D721Med (cell line): ENCODE data around the gene RALA.
A peak's percentile ranks its signal among the peaks of the same experiment; 100 is the strongest.
"Not testable (repeated sequence)": the region's sequence is repeated elsewhere in the genome, so short reads cannot be mapped to it uniquely, and the experiment has no call there.

Source experiments
- DNase-seq: peaks from one replicate; pipeline ENCODE4 v3.0.0; 2011; ENCODE audit warnings: low spot score; ENCODE audit not compliant: insufficient read length
- FAIRE-seq: peaks from 2 replicates; lab custom pipeline; 2011; peaks lifted over from hg19 to GRCh38; lab: Jason Lieb, UNC
- TF ChIP-seq, protein P1 (sequence below): IDR thresholded peaks from 2 replicates; pipeline ENCODE4 v1.5.1; 2012; ENCODE audit warnings: mild to moderate bottlenecking, control low read depth; ENCODE audit not compliant: insufficient read depth; ENCODE audit errors: missing control alignments

RALA gene

DNA sequence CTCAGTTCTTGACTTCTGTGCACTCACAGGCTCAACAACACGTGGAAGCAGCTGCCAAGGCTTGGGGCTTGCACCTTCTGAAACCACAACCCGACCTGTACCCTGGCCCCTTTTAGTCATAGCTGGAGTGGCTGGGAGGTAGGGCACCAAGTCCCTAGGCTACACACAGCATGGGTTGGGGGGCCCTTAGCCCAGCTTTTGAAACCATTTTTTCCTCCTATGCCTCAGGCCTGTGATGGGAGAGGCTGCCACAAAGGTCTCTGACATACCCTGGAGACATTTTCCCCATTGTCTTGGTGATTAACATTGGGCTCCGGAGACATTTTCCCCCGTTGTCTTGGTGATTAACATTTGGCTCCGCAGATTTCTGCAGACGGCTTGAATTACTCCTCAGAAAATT lies 38.6 kb downstream of the RALA start:
- no peak for FAIRE-seq
- DNase-seq: no peak
- TF ChIP-seq, protein P1, sequence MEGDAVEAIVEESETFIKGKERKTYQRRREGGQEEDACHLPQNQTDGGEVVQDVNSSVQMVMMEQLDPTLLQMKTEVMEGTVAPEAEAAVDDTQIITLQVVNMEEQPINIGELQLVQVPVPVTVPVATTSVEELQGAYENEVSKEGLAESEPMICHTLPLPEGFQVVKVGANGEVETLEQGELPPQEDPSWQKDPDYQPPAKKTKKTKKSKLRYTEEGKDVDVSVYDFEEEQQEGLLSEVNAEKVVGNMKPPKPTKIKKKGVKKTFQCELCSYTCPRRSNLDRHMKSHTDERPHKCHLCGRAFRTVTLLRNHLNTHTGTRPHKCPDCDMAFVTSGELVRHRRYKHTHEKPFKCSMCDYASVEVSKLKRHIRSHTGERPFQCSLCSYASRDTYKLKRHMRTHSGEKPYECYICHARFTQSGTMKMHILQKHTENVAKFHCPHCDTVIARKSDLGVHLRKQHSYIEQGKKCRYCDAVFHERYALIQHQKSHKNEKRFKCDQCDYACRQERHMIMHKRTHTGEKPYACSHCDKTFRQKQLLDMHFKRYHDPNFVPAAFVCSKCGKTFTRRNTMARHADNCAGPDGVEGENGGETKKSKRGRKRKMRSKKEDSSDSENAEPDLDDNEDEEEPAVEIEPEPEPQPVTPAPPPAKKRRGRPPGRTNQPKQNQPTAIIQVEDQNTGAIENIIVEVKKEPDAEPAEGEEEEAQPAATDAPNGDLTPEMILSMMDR: no peak

DNA sequence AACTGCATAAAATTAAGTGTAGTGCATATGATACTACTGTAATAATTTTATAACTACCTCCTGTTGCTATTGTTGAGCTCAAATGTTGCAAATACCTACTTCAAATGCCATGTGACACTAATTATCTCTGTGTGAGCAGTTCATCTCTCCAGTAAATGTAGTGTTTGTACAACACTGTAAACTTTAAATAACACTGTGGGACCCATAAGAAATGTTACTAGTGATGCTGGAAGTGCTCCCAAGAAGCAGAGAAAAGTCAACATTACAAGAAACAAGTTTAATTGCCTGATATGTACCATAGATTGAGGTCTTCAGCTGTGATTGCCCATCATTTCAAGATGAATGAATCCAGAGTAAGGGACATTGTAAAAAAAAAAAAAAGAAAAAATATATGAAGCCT lies 39.9 kb downstream of the RALA start:
- DNase-seq: no peak
- FAIRE-seq: peak; percentile 6
- TF ChIP-seq, protein P1: no peak

DNA sequence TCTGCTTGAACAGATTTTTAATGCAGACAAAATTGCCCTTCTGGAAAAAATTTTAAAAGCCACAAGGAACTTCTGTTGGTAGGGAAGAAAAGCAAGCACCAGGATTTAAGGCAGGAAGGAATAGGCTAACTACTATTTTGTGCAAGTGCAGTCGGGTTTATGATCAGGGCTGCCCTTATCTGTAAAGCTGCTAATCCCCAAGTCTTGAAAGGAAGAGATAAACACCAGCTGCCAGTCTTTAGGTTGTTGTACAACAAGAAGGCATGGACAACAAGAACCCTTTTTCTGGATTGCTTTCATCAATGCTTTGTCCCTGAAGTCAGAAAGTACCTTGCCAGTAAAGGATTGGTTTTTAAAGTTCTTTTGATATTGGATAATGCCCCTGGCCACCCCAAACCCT lies 40.7 kb downstream of the RALA start:
- TF ChIP-seq, protein P1: no peak
- DNase-seq (no peak), FAIRE-seq (peak; percentile 96)

DNA sequence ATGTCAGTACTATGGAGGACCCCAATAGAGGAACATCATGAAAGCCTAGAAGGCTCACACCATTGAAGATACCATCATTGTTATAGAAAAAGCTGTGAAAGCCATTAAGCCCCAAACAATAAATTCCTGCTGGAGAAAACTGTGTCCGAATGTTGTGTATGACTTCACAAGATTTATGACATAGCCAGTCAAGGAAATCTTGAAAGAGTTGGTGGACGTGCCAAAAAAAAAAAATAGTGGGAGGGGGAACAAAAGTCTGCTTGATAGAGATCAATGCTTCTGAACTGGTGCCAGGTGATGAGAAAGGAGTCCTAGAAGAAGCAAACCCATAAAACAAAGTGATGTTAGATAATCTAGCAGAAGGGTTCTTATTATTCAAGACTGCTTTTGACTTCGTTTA lies 41.2 kb downstream of the RALA start:
- peak; percentile 77 for FAIRE-seq
- DNase-seq: no peak
- TF ChIP-seq, protein P1: no peak

DNA sequence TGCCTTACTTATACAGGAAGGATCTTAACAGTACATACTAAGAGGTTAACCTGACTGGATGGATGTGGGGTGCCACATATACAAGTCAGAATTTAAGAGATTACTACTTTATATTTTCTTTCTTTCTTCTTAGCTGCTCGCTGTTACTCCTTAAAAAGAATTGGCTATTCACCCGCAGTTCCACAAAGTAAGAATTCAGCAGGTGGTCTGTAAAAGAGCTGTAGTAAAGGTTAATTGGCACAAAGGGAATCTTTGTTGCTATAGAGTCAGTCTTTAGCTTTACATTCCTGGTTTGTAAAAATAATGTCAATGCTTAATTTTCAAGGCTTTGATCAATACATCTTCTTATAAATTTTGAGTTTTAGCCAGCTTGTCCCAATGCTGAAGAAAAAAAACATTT lies 43.2 kb downstream of the RALA start:
- FAIRE-seq (no peak), DNase-seq (no peak)
- TF ChIP-seq, protein P1: no peak

DNA sequence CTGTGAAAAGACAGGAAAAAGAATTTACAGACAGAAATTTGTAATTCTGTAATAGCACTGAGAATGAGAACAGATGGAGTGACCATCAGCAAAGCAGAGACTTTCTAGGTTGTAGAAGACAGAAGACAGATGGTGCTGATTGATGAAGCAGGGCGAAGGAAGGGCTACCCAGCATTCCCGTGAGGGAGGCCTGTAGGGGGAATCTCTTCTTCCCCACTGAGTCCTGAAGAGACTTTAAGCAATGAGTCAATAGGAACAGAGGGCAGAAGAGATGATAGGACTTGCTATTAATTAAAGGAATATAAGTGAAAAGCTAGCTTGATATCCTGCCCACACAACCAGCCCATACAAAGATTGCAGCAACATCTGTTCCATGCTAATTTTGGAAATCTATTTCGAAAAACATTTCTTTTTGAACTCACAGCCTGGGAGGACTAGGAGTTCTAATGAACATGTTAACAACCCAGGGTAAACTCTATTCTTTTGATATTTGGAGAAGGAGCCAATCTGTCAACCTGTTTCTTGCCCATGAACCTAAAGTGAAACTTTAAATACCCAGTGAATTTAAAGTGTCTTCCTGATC lies 44.1 kb downstream of the RALA start:
- DNase-seq (no peak), FAIRE-seq (peak; percentile 93)
- TF ChIP-seq, protein P1: no peak

DNA sequence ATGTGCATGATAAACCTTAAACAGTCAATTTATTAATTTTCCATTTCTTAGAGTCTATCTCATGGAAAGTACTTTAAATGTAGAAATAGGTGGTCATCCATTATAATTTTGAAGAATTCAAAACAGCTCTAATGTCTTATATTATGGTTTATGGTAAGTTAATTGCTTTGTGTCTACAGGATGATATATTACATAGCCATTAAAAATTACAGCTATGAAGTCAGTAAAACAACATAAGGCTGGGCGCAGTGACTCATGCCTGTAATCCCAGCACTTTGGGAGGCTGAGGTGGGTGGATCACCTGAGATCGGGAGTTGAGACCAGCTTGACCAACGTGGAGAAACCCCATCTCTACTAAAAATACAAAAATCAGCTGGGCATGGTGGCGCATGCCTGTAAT lies 44.9 kb downstream of the RALA start:
- not testable (repeated sequence) for FAIRE-seq, DNase-seq

DNA sequence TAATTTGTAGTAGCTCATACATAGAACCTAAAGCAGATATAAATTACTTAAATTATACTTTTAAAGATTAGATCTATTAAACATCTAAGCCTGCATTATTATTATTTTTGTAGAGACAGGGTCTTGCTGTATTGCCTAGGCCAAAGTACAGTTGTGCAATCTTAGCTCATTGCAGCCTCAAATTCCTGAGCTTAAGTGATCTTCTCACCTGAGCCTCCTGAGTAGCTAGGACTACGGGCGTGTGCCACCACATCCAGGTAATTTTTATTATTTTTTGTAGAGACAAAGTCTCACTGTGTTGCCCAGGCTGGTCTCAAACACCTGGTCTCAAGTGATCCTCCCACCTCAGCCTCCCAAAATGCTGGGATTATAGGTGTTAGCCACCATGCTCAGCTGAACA lies 46.7 kb downstream of the RALA start:
- no peak for FAIRE-seq
- no peak for DNase-seq
- TF ChIP-seq, protein P1: no peak
